CD14-positive monocyte (primary cell): ENCODE results near the gene COL4A5. TPM values are rescaled to one million over a fixed set of nuclear protein-coding genes. Genes with fewer than 3 reads are reported as not detected.

ENCODE experiments used
- DNase-seq, 3 donors: peaks; one replicate each; pipeline ENCODE4 v3.0.0-alpha.2; 2011 to 2022
- H2AFZ ChIP-seq: 2 replicates; pipeline ENCODE4 v1.6.0; 2012; ENCODE audit warnings: mild to moderate bottlenecking, low read depth, low read length, inconsistent platforms; ENCODE audit not compliant: insufficient read depth, poor library complexity, severe bottlenecking
- H3K27ac ChIP-seq, 2 donors: 1 replicate in 1 of 2; 2 replicates in 1 of 2; pipeline ENCODE4 v1.5.1; 2012 to 2013; ENCODE audit warnings: low read length in 2 of 2, control low read depth in 1 of 2, inconsistent platforms in 1 of 2, low read depth in 1 of 2, mild to moderate bottlenecking in 1 of 2
- H3K27me3 ChIP-seq, 2 donors: one replicate each; pipeline versions ENCODE4 v1.6.0 to v1.6.1; 2011 to 2013; ENCODE audit warnings: low read length in 2 of 2; ENCODE audit not compliant: control insufficient read depth in 2 of 2, insufficient read depth in 2 of 2
- H3K36me3 ChIP-seq, 2 donors: replicated peaks in 1 of 2; 1 replicate in 1 of 2; 2 replicates in 1 of 2; pipeline versions ENCODE4 v1.5.1 to v1.6.1; 2012 to 2013; ENCODE audit warnings: low read length in 2 of 2, control low read depth in 1 of 2, inconsistent platforms in 1 of 2, mild to moderate bottlenecking in 1 of 2; ENCODE audit not compliant: insufficient read depth in 2 of 2, control insufficient read depth in 1 of 2
- H3K4me1 ChIP-seq, 2 donors: 1 replicate in 1 of 2; 2 replicates in 1 of 2; pipeline versions ENCODE4 v1.5.1 to v1.6.1; 2012 to 2013; ENCODE audit warnings: low read length in 2 of 2, control low read depth in 1 of 2, inconsistent platforms in 1 of 2, mild to moderate bottlenecking in 1 of 2, moderate library complexity in 1 of 2; ENCODE audit not compliant: insufficient read depth in 2 of 2, control insufficient read depth in 1 of 2
- H3K4me2 ChIP-seq: replicated peaks from 2 replicates; pipeline ENCODE3; 2012; ENCODE audit warnings: low read length, moderate library complexity, mild to moderate bottlenecking; ENCODE audit not compliant: poor library complexity, severe bottlenecking; ENCODE audit errors: extremely low read depth
- H3K4me3 ChIP-seq, 3 experiments: fragments of 200-600 bp in 1 of 3; sonication (generic) in 1 of 3; replicated peaks in 1 of 3; 1 replicate in 2 of 3; 2 replicates in 1 of 3; pipeline ENCODE4 v1.5.1; 2011 to 2013; ENCODE audit warnings: low read length in 3 of 3, mild to moderate bottlenecking in 3 of 3, control low read depth in 2 of 3, low read depth in 2 of 3, inconsistent platforms in 1 of 3, moderate library complexity in 1 of 3
- H3K79me2 ChIP-seq: 2 replicates; pipeline ENCODE4 v1.6.0; 2012; ENCODE audit warnings: mild to moderate bottlenecking, control low read depth, inconsistent platforms, low read length, moderate library complexity; ENCODE audit not compliant: insufficient read depth
- H3K9ac ChIP-seq: 2 replicates; pipeline ENCODE4 v1.6.0; 2017; ENCODE audit warnings: low read length, mild to moderate bottlenecking; ENCODE audit not compliant: insufficient read depth, poor library complexity, severe bottlenecking
- H3K9me3 ChIP-seq, 2 donors: replicated peaks in 1 of 2; 1 replicate in 1 of 2; 2 replicates in 1 of 2; pipeline versions ENCODE4 v1.5.1 to v1.6.1; 2012 to 2013; ENCODE audit warnings: low read length in 2 of 2, control low read depth in 1 of 2; ENCODE audit not compliant: control insufficient read depth in 1 of 2, insufficient read depth in 1 of 2
- H4K20me1 ChIP-seq: 2 replicates; pipeline ENCODE4 v1.6.0; 2012; ENCODE audit warnings: mild to moderate bottlenecking, low read length, control low read depth, moderate library complexity; ENCODE audit not compliant: insufficient read depth
- H3K27ac Mint-ChIP-seq, 7 donors: one replicate each; pipeline ENCODE4 v1.8.0; 2020; ENCODE audit warnings: mild to moderate bottlenecking in 7 of 7, mixed read lengths in 7 of 7, moderate library complexity in 6 of 7, inconsistent platforms in 2 of 7
- H3K27me3 Mint-ChIP-seq, 3 donors: one replicate each; pipeline ENCODE4 v1.8.0; 2021 to 2022; ENCODE audit warnings: low read depth in 3 of 3, mild to moderate bottlenecking in 3 of 3, mixed read lengths in 3 of 3, moderate library complexity in 3 of 3, inconsistent platforms in 1 of 3
- H3K36me3 Mint-ChIP-seq, 2 donors: one replicate each; pipeline ENCODE4 v1.8.0; 2020; ENCODE audit warnings: mixed read lengths in 2 of 2, inconsistent platforms in 1 of 2, mild to moderate bottlenecking in 1 of 2
- H3K4me1 Mint-ChIP-seq: one replicate; pipeline ENCODE4 v1.8.0; 2020; ENCODE audit warnings: mild to moderate bottlenecking, mixed read lengths
- H3K4me3 Mint-ChIP-seq, 2 donors: one replicate each; pipeline ENCODE4 v1.8.0; 2020; ENCODE audit warnings: mild to moderate bottlenecking in 2 of 2, mixed read lengths in 2 of 2, moderate library complexity in 1 of 2
- H3K9me3 Mint-ChIP-seq, 7 donors: one replicate each; pipeline ENCODE4 v1.8.0; 2020 to 2022; ENCODE audit warnings: mixed read lengths in 7 of 7, mild to moderate bottlenecking in 6 of 7, moderate library complexity in 6 of 7, inconsistent platforms in 2 of 7
- whole genome bisulfite sequencing: methylation state at CpG from one replicate; pipeline ENCODE4 v1.1.5; 2013; ENCODE audit warnings: missing lambda C conversion rate; ENCODE audit not compliant: insufficient coverage; 5-methylcytosine and 5-hydroxymethylcytosine counted together
- intact Hi-C, 2 donors: fragments of 100-400 bp; cut with micrococcal nuclease; formaldehyde crosslinking; loops; one replicate each; pipeline versions ENCODE4 v1.15.0 to v1.15.1; 2023
- polyA plus RNA-seq, 3 donors: library from polyadenylated mRNA; depleted of rRNA in 1 of 3; unstranded in 2 of 3; stranded (reverse) in 1 of 3; fragments of 300-500 nt in 2 of 3; fragments of >200 nt in 1 of 3; fragmentation: Illumina TruSeq in 2 of 3; gene quantifications; 1 replicate in 2 of 3; 2 replicates in 1 of 3; pipeline ENCODE4 v1.2.3, GENCODE V29; 2012 to 2021
- TF ChIP-seq, protein P1 (sequence below): fragments of 200-600 bp; IDR thresholded peaks from one replicate; pipeline ENCODE4 v1.8.0; 2022; ENCODE audit warnings: antibody characterized with exemption, mild to moderate bottlenecking

Gene COL4A5
- polyA plus RNA-seq, 3 donors = not detected

DNA sequence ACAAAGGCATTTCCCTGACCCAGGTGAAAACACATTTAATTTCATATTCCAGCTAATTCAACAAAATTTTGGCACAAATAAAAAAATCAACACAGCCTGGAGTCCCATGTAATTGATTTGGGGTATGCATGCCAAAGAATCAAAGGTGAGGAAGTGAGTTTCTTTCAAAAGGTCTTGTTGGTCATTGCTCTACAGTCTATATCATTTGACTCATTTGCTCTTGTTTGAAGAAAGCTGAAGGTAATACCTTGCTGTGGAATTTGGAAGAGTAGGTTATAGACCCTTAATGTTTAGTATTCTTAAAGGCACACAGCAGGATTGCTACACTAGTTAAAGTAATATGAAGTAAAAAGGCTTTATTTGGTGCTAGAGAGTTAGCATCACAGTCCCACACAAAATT is 26.9 kb upstream of the COL4A5 start:
- DNase-seq = no peak
- H3K36me3 ChIP-seq = no peaks in the 10 kb centered on the region
- H3K36me3 Mint-ChIP-seq = no peaks in the 10 kb centered on the region
- H3K4me3 ChIP-seq = no peak overlapping the region
- intact Hi-C loops = no loop called here
- no peak overlapping the region for H3K27ac Mint-ChIP-seq
- H3K27me3 ChIP-seq = no peaks in the 10 kb centered on the region
- no peak overlapping the region for H3K4me2 ChIP-seq
- no peak overlapping the region for H2AFZ ChIP-seq
- H3K9ac ChIP-seq = no peak overlapping the region
- peaks cover 0 to 8% (median 0%) of the 10 kb centered on the region in 3 donors for H3K27me3 Mint-ChIP-seq
- no peak overlapping the region for H3K4me3 Mint-ChIP-seq
- H3K4me1 Mint-ChIP-seq = no peaks in the 10 kb centered on the region
- no peaks in the 10 kb centered on the region for H3K4me1 ChIP-seq
- H4K20me1 ChIP-seq = no peaks in the 10 kb centered on the region
- H3K79me2 ChIP-seq = no peaks in the 10 kb centered on the region
- peaks cover 0 to 2% (median 0%) of the 10 kb centered on the region in 7 donors for H3K9me3 Mint-ChIP-seq
- no peak overlapping the region for H3K27ac ChIP-seq
- no peaks in the 10 kb centered on the region for H3K9me3 ChIP-seq
- TF ChIP-seq, protein P1, sequence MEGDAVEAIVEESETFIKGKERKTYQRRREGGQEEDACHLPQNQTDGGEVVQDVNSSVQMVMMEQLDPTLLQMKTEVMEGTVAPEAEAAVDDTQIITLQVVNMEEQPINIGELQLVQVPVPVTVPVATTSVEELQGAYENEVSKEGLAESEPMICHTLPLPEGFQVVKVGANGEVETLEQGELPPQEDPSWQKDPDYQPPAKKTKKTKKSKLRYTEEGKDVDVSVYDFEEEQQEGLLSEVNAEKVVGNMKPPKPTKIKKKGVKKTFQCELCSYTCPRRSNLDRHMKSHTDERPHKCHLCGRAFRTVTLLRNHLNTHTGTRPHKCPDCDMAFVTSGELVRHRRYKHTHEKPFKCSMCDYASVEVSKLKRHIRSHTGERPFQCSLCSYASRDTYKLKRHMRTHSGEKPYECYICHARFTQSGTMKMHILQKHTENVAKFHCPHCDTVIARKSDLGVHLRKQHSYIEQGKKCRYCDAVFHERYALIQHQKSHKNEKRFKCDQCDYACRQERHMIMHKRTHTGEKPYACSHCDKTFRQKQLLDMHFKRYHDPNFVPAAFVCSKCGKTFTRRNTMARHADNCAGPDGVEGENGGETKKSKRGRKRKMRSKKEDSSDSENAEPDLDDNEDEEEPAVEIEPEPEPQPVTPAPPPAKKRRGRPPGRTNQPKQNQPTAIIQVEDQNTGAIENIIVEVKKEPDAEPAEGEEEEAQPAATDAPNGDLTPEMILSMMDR = no peak

DNA sequence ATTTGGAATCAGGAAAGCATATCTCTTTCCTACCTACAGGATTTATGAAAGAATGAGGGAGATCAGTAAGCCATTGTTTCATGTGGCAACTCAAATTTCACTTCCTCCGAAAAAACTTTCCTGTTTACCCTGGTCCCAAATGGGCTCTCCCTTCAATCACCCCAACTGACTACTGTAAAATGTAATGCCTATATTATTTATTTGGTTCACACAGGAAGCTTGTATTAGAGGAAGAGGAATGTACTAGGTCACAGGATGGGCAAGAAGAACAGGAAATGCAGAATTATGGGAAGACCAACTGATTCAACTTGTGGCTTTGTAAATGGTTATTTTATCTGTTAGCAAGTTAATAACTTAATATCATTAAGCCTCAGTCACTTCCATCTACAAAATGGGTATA is 24.5 kb upstream of the COL4A5 start:
- no peak overlapping the region for H3K4me3 ChIP-seq
- no peak overlapping the region for H3K27ac ChIP-seq
- no peak overlapping the region for H3K9ac ChIP-seq
- H3K4me1 Mint-ChIP-seq = no peaks in the 10 kb centered on the region
- H3K27ac Mint-ChIP-seq = no peak overlapping the region
- intact Hi-C loops = no loop called here
- H3K9me3 Mint-ChIP-seq = peaks cover 0 to 2% (median 0%) of the 10 kb centered on the region in 7 donors
- H3K36me3 ChIP-seq = no peaks in the 10 kb centered on the region
- H3K9me3 ChIP-seq = no peaks in the 10 kb centered on the region
- H3K4me3 Mint-ChIP-seq = no peak overlapping the region
- TF ChIP-seq, protein P1 = no peak
- H3K4me1 ChIP-seq = no peaks in the 10 kb centered on the region
- no peak for DNase-seq
- no peaks in the 10 kb centered on the region for H4K20me1 ChIP-seq
- no peak overlapping the region for H2AFZ ChIP-seq
- H3K79me2 ChIP-seq = no peaks in the 10 kb centered on the region
- H3K36me3 Mint-ChIP-seq = no peaks in the 10 kb centered on the region
- no CpG with 5 or more reads among the region's 1 CpG for WGBS
- H3K27me3 ChIP-seq = peaks cover 0 to 2% of the 10 kb centered on the region in 2 donors
- no peak overlapping the region for H3K4me2 ChIP-seq
- H3K27me3 Mint-ChIP-seq = peaks cover 0 to 5% (median 0%) of the 10 kb centered on the region in 3 donors
